ENCODE results near the gene SPTB. TPM values are rescaled to one million over a fixed set of nuclear protein-coding genes. Genes with fewer than 3 reads are reported as not detected.

The SPTB gene
- total RNA-seq, 1 experiment from 2014 or later, result 0.13 TPM

DNA sequence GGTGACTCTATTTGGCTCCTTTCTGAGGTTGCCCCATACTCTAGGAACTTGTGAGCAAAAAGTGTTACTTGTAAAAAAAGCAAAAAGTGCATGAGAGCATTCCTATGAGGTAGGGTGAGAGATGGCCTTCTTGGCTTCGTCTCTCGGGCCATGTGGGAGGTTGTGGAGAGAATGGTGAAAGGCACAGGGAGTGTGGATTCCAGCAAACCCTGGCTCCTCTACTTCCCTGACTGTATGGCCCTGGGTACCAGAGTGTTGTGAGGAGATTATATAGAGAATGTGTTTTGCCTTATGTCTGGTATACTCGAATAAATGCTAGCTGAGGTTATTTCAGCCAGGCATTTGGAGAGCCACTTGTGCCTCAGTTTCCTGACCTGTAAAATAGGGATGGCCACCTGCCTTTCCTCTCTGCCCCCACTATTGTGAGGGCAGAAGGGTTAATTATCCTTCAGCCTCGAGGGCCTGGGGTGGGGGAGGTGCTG is 164.5 kb downstream of the SPTB start:
- Histone ChIP-seq H3K4me3 (ENCODE audit: low read depth in 2 of 2, low read length in 2 of 2) (peak overlapping the region in 1 of 2 experiments; percentile 32; a peak in 2 of 4 replicates), H3K4me1 (ENCODE audit: control insufficient read depth, insufficient read depth, low read length) (peaks cover 30% of the 10 kb centered on the region), H3K27me3 (ENCODE audit: control insufficient read depth, insufficient read depth, low read length) (no peaks in the 10 kb centered on the region), H3K9me3 (ENCODE audit: control insufficient read depth, insufficient read depth, low read depth, low read length) (peaks cover 15% of the 10 kb centered on the region; the same call in 1 of the 2 replicates), H3K36me3 (ENCODE audit: control insufficient read depth, insufficient read depth, low read length) (no peaks in the 10 kb centered on the region), H3K27ac (ENCODE audit: low read length) (peak overlapping the region; percentile 34)
- DNase-seq (ENCODE audit: low read depth, low spot score) (no peak), ATAC-seq (no peak)
- in situ Hi-C loops (cut with HindIII; ENCODE audit: low pct_unique_long_range_greater_than_20kb, low sequenced_read_pairs) (no loop called here), intact Hi-C loops (cut with micrococcal nuclease; ENCODE audit: unreplicated experiment) (no loop called here)
- ChIA-PET CTCF (no interaction called here), POLR2A (no interaction called here)
- no TSS peak for BruUV-seq (replicated peaks)
- no peak for TF ChIP-seq POLR2AphosphoS5 (IDR thresholded peaks at IDR 0.05; ENCODE audit: low read depth, low read length)
- TF ChIP-seq SIN3A (IDR thresholded peaks at IDR 0.05; ENCODE audit: borderline replicate concordance, insufficient read depth, low read depth, low read length), result no peak
- no peak for TF ChIP-seq TCF7L2 (IDR thresholded peaks at IDR 0.05; ENCODE audit: low read depth, low read length)
- TF ChIP-seq, protein P1, sequence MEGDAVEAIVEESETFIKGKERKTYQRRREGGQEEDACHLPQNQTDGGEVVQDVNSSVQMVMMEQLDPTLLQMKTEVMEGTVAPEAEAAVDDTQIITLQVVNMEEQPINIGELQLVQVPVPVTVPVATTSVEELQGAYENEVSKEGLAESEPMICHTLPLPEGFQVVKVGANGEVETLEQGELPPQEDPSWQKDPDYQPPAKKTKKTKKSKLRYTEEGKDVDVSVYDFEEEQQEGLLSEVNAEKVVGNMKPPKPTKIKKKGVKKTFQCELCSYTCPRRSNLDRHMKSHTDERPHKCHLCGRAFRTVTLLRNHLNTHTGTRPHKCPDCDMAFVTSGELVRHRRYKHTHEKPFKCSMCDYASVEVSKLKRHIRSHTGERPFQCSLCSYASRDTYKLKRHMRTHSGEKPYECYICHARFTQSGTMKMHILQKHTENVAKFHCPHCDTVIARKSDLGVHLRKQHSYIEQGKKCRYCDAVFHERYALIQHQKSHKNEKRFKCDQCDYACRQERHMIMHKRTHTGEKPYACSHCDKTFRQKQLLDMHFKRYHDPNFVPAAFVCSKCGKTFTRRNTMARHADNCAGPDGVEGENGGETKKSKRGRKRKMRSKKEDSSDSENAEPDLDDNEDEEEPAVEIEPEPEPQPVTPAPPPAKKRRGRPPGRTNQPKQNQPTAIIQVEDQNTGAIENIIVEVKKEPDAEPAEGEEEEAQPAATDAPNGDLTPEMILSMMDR (IDR thresholded peaks at IDR 0.05), result no peak

DNA sequence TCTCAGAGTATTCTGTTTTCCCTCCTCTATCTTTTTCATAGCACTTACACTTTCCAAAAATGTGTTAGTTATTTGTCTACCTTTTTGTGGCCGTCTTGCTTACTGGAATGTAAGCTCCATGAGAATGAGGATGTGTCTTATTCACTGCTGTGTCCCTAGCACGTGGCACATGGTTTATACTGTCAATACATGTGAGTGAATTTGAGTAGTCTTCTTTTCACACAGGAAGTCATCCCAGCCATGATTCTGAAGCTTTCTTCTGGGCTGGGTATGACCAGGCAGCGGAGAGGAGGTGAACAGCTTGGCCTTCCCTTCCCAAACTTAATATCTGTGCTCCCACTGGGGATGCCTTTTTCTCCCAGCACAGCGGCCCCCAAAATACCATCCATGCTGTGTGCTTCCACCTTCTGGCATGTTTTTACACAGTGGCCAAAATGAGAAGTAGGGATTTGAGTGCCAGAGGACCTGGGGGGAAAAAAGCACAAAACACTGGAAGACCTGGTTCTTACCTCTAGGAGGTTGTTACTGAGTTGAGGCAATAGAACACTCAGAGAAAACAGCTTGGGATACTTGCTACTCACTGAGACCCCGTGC is 165.2 kb downstream of the SPTB start:
- no peak for ATAC-seq
- in situ Hi-C loops (cut with HindIII; ENCODE audit: low pct_unique_long_range_greater_than_20kb, low sequenced_read_pairs), result no loop called here
- ChIA-PET POLR2A (no interaction called here), CTCF (no interaction called here)
- BruUV-seq (replicated peaks), result no TSS peak
- Histone ChIP-seq H3K27ac (ENCODE audit: low read length) (no peak overlapping the region), H3K27me3 (ENCODE audit: control insufficient read depth, insufficient read depth, low read length) (no peaks in the 10 kb centered on the region), H3K4me3 (ENCODE audit: low read depth in 2 of 2, low read length in 2 of 2) (no peak overlapping the region), H3K36me3 (ENCODE audit: control insufficient read depth, insufficient read depth, low read length) (no peaks in the 10 kb centered on the region), H3K4me1 (ENCODE audit: control insufficient read depth, insufficient read depth, low read length) (peaks cover 23% of the 10 kb centered on the region), H3K9me3 (ENCODE audit: control insufficient read depth, insufficient read depth, low read depth, low read length) (peaks cover 15% of the 10 kb centered on the region; the same call in 1 of the 2 replicates)
- intact Hi-C loops (cut with micrococcal nuclease; ENCODE audit: unreplicated experiment), result no loop called here
- no peak for DNase-seq (ENCODE audit: low read depth, low spot score)
- TF ChIP-seq, protein P2, sequence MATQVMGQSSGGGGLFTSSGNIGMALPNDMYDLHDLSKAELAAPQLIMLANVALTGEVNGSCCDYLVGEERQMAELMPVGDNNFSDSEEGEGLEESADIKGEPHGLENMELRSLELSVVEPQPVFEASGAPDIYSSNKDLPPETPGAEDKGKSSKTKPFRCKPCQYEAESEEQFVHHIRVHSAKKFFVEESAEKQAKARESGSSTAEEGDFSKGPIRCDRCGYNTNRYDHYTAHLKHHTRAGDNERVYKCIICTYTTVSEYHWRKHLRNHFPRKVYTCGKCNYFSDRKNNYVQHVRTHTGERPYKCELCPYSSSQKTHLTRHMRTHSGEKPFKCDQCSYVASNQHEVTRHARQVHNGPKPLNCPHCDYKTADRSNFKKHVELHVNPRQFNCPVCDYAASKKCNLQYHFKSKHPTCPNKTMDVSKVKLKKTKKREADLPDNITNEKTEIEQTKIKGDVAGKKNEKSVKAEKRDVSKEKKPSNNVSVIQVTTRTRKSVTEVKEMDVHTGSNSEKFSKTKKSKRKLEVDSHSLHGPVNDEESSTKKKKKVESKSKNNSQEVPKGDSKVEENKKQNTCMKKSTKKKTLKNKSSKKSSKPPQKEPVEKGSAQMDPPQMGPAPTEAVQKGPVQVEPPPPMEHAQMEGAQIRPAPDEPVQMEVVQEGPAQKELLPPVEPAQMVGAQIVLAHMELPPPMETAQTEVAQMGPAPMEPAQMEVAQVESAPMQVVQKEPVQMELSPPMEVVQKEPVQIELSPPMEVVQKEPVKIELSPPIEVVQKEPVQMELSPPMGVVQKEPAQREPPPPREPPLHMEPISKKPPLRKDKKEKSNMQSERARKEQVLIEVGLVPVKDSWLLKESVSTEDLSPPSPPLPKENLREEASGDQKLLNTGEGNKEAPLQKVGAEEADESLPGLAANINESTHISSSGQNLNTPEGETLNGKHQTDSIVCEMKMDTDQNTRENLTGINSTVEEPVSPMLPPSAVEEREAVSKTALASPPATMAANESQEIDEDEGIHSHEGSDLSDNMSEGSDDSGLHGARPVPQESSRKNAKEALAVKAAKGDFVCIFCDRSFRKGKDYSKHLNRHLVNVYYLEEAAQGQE (IDR thresholded peaks at IDR 0.05; ENCODE audit: insufficient read depth in 1 of 2, low read depth in 2 of 2, low read length in 1 of 2), result no peak

DNA sequence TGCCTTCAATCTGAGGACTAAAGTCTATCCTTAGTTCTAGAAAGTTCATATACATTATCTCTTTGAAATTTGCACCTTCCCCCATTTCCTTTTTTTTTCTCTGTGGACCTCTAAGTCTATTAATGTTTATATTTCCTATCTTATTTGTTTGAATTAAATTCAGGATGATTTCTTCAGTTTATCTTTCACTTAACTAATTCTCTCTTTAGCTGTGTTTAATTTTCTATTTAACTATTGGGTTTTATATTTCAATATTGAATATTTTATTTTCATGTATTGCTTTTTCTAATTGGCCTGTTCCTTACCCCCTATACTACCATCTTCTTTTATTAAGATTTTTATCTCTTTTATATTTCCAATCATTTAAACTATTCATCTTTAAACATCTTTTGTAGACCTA is 166.0 kb downstream of the SPTB start:
- BruUV-seq (replicated peaks), result no TSS peak
- ATAC-seq, result no peak
- DNase-seq (ENCODE audit: low read depth, low spot score), result no peak
- Histone ChIP-seq H3K27ac (ENCODE audit: low read length) (no peak overlapping the region), H3K4me3 (ENCODE audit: low read depth in 2 of 2, low read length in 2 of 2) (no peak overlapping the region), H3K4me1 (ENCODE audit: control insufficient read depth, insufficient read depth, low read length) (peaks cover 29% of the 10 kb centered on the region), H3K9me3 (ENCODE audit: control insufficient read depth, insufficient read depth, low read depth, low read length) (peaks cover 15% of the 10 kb centered on the region; the same call in 1 of the 2 replicates), H3K27me3 (ENCODE audit: control insufficient read depth, insufficient read depth, low read length) (no peaks in the 10 kb centered on the region), H3K36me3 (ENCODE audit: control insufficient read depth, insufficient read depth, low read length) (no peaks in the 10 kb centered on the region)
- CTCF ChIA-PET, result no interaction called here
- intact Hi-C loops (cut with micrococcal nuclease; ENCODE audit: unreplicated experiment), result no loop called here
- in situ Hi-C loops (cut with HindIII; ENCODE audit: low pct_unique_long_range_greater_than_20kb, low sequenced_read_pairs), result no loop called here
- TF ChIP-seq, protein P1 (IDR thresholded peaks at IDR 0.05), result no peak
- no peak for TF ChIP-seq SIN3A (IDR thresholded peaks at IDR 0.05; ENCODE audit: borderline replicate concordance, insufficient read depth, low read depth, low read length)
- no peak for TF ChIP-seq POLR2AphosphoS5 (IDR thresholded peaks at IDR 0.05; ENCODE audit: low read depth, low read length)
- TF ChIP-seq, protein P2 (IDR thresholded peaks at IDR 0.05; ENCODE audit: insufficient read depth in 1 of 2, low read depth in 2 of 2, low read length in 1 of 2), result no peak
- TF ChIP-seq TCF7L2 (IDR thresholded peaks at IDR 0.05; ENCODE audit: low read depth, low read length), result no peak
- POLR2A ChIA-PET, result no interaction called here
